ENCODE data around the gene ZNHIT2.

- TF ChIP-seq, protein P1, sequence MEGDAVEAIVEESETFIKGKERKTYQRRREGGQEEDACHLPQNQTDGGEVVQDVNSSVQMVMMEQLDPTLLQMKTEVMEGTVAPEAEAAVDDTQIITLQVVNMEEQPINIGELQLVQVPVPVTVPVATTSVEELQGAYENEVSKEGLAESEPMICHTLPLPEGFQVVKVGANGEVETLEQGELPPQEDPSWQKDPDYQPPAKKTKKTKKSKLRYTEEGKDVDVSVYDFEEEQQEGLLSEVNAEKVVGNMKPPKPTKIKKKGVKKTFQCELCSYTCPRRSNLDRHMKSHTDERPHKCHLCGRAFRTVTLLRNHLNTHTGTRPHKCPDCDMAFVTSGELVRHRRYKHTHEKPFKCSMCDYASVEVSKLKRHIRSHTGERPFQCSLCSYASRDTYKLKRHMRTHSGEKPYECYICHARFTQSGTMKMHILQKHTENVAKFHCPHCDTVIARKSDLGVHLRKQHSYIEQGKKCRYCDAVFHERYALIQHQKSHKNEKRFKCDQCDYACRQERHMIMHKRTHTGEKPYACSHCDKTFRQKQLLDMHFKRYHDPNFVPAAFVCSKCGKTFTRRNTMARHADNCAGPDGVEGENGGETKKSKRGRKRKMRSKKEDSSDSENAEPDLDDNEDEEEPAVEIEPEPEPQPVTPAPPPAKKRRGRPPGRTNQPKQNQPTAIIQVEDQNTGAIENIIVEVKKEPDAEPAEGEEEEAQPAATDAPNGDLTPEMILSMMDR (IDR thresholded peaks at IDR 0.05; ENCODE audit: low read depth, low read length, poor library complexity, severe bottlenecking), result no peak
- no peak for TF ChIP-seq EZH2phosphoT487 (IDR thresholded peaks at IDR 0.05; ENCODE audit: borderline replicate concordance, low read length)
These were observed 39.8 kb upstream of the ZNHIT2 start for GRCh38 chr11:65157336-65157735.
